ENCODE measurements around the gene PARD6A. TPM values are rescaled to one million over a fixed set of nuclear protein-coding genes. Genes with fewer than 3 reads are reported as not detected.
"Not testable (repeated sequence)": the region's sequence is repeated elsewhere in the genome, so short reads cannot be mapped to it uniquely, and the experiment has no call there.

PARD6A gene
- total RNA-seq, 1 experiment from 2014 or later: 10.8 TPM

GRCh38 chr16:67685388-67686112, 24.8 kb downstream of the PARD6A start:
- Mint-ChIP-seq H3K36me3 (ENCODE audit: insufficient read depth in 1 of 3, low read depth in 3 of 3) (peaks cover 8 to 17% (median 17%) of the 10 kb centered on the region in 3 experiments; a peak in 6 of 7 replicates), H3K4me3 (no peak overlapping the region), H3K27ac (no peak overlapping the region; a peak in 1 of 7 replicates), H3K27me3 (ENCODE audit: low read depth) (no peaks in the 10 kb centered on the region), H3K9me3 (no peaks in the 10 kb centered on the region), H3K4me1 (no peaks in the 10 kb centered on the region)
- Histone ChIP-seq H2BK20ac (ENCODE audit: low read depth, low read length, poor library complexity, severe bottlenecking) (no peak overlapping the region), H3K4ac (ENCODE audit: low read depth, low read length) (no peak overlapping the region), H2BK120ac (ENCODE audit: low read depth, low read length, poor library complexity, severe bottlenecking) (no peak overlapping the region), H3K9me3 (ENCODE audit: control insufficient read depth, low read depth, low read length) (no peaks in the 10 kb centered on the region), H2BK5ac (ENCODE audit: insufficient read length, low read length) (no peak overlapping the region), H4K20me1 (ENCODE audit: control insufficient read depth, insufficient read depth, insufficient read length) (no peaks in the 10 kb centered on the region), H2AK5ac (ENCODE audit: insufficient read length, low read length) (no peak overlapping the region), H3K56ac (ENCODE audit: insufficient read length, low read depth, low read length) (no peak overlapping the region), H3K18ac (ENCODE audit: insufficient read length, low read depth, low read length) (no peak overlapping the region), H2AFZ (ENCODE audit: low read length) (no peak overlapping the region), H3K23ac (ENCODE audit: insufficient read length, low read depth, low read length) (no peak overlapping the region), H3K4me1 (ENCODE audit: insufficient read depth, low read length) (no peaks in the 10 kb centered on the region), H3K9ac (ENCODE audit: extremely low read depth, insufficient read length, low read length) (no peak overlapping the region), H3K23me2 (ENCODE audit: insufficient read length, low read depth, low read length, poor library complexity, severe bottlenecking) (no peaks in the 10 kb centered on the region), H4K8ac (replicated peaks; ENCODE audit: insufficient read length, low read depth, low read length) (peak overlapping the region; percentile 77), H3K79me2 (ENCODE audit: insufficient read depth, low read length) (no peaks in the 10 kb centered on the region), H2BK12ac (ENCODE audit: insufficient read length, low read depth, low read length) (no peak overlapping the region), H2BK15ac (ENCODE audit: low read depth, low read length) (0 out of 2 replicates have a peak overlapping the region, but pooled peaks have one; percentile 54), H4K5ac (ENCODE audit: insufficient read length, low read depth, low read length) (no peak overlapping the region), H3T11ph (ENCODE audit: low read length) (no peak overlapping the region), H3K4me2 (ENCODE audit: insufficient read depth, insufficient read length, low read length) (no peak overlapping the region), H3K14ac (ENCODE audit: insufficient read depth, low read length) (no peak overlapping the region), H3K27ac (ENCODE audit: insufficient read length, low read depth, low read length) (no peak overlapping the region), H4K91ac (ENCODE audit: insufficient read length, low read depth, low read length) (no peak overlapping the region), H3K79me1 (ENCODE audit: insufficient read depth, low read depth, low read length, poor library complexity, severe bottlenecking) (no peaks in the 10 kb centered on the region), H3K27me3 (ENCODE audit: insufficient read depth, low read length) (no peaks in the 10 kb centered on the region)
- no peak for TF ChIP-seq CTCF (conservative IDR thresholded peaks at IDR 0.05)
- no peak for DNase-seq
- no CpG with 5 or more reads among the region's 17 CpGs for WGBS (ENCODE audit: extremely low coverage, insufficient read length, low lambda C conversion rate)

GRCh38 chr16:67693517-67694285, 32.9 kb downstream of the PARD6A start:
- not testable (repeated sequence) for H3K27ac ChIP-seq (ENCODE audit: insufficient read length, low read depth, low read length); H4K20me1 ChIP-seq (ENCODE audit: control insufficient read depth, insufficient read depth, insufficient read length); H3K56ac ChIP-seq (ENCODE audit: insufficient read length, low read depth, low read length); H3K27me3 Mint-ChIP-seq (ENCODE audit: low read depth); H3K23me2 ChIP-seq (ENCODE audit: insufficient read length, low read depth, low read length, poor library complexity, severe bottlenecking); H3K9me3 ChIP-seq (ENCODE audit: control insufficient read depth, low read depth, low read length); H3T11ph ChIP-seq (ENCODE audit: low read length); H3K9ac ChIP-seq (ENCODE audit: extremely low read depth, insufficient read length, low read length); DNase-seq; H3K18ac ChIP-seq (ENCODE audit: insufficient read length, low read depth, low read length); H3K27me3 ChIP-seq (ENCODE audit: insufficient read depth, low read length); H3K4me1 ChIP-seq (ENCODE audit: insufficient read depth, low read length); H3K36me3 Mint-ChIP-seq (ENCODE audit: insufficient read depth in 1 of 3, low read depth in 3 of 3); H2BK12ac ChIP-seq (ENCODE audit: insufficient read length, low read depth, low read length); H4K5ac ChIP-seq (ENCODE audit: insufficient read length, low read depth, low read length); H4K91ac ChIP-seq (ENCODE audit: insufficient read length, low read depth, low read length); H3K79me1 ChIP-seq (ENCODE audit: insufficient read depth, low read depth, low read length, poor library complexity, severe bottlenecking); H3K79me2 ChIP-seq (ENCODE audit: insufficient read depth, low read length); H3K23ac ChIP-seq (ENCODE audit: insufficient read length, low read depth, low read length); H2AFZ ChIP-seq (ENCODE audit: low read length); H4K8ac ChIP-seq (replicated peaks; ENCODE audit: insufficient read length, low read depth, low read length); H3K4me2 ChIP-seq (ENCODE audit: insufficient read depth, insufficient read length, low read length); H2BK120ac ChIP-seq (ENCODE audit: low read depth, low read length, poor library complexity, severe bottlenecking); H3K9me3 Mint-ChIP-seq; H3K4me1 Mint-ChIP-seq; H3K4ac ChIP-seq (ENCODE audit: low read depth, low read length); H2BK5ac ChIP-seq (ENCODE audit: insufficient read length, low read length); H2AK5ac ChIP-seq (ENCODE audit: insufficient read length, low read length); H2BK20ac ChIP-seq (ENCODE audit: low read depth, low read length, poor library complexity, severe bottlenecking); H3K14ac ChIP-seq (ENCODE audit: insufficient read depth, low read length); H2BK15ac ChIP-seq (ENCODE audit: low read depth, low read length); H3K27ac Mint-ChIP-seq; H3K4me3 Mint-ChIP-seq
- no CpG with 5 or more reads among the region's 8 CpGs for WGBS (ENCODE audit: extremely low coverage, insufficient read length, low lambda C conversion rate)
